Mammary epithelial cell (primary cell): Measurements from ENCODE around the gene FAM78B.

Source experiments
- EZH2 ChIP-seq: IDR thresholded peaks from 2 replicates; pipeline ENCODE4 v1.6.1; 2012; ENCODE audit warnings: low read length, inconsistent platforms, borderline replicate concordance
- TF ChIP-seq, protein P1 (sequence below), 2 donors: IDR thresholded peaks in 1 of 2; conservative IDR thresholded peaks in 1 of 2; 2 replicates each; pipeline ENCODE4 v1.5.1; 2011 to 2012; ENCODE audit warnings: inconsistent platforms in 2 of 2, low read length in 2 of 2, mild to moderate bottlenecking in 2 of 2, control low read depth in 1 of 2, low read depth in 1 of 2; ENCODE audit not compliant: insufficient read depth in 1 of 2; ENCODE audit errors: extremely low read depth in 1 of 2

DNA sequence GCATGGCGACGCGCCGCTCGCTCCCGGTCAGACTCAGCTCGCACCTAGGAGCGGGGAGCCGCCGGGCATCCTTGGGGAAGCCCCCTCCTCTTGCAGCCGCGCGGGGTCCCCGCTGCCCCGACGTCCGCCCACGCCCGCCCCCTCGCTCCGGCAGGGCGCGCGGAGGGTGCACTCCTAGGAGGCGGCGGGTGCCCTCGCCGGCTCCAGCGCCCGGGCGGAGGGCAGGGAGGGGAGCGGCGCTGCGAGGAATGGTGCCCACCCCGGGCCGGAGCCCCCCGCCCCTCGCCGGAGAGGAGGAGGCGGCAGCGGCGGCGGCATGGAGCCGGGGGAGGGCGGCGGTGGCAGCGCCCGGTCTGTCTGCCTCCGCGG, 488 bp downstream of the FAM78B start:
- TF ChIP-seq, protein P1, sequence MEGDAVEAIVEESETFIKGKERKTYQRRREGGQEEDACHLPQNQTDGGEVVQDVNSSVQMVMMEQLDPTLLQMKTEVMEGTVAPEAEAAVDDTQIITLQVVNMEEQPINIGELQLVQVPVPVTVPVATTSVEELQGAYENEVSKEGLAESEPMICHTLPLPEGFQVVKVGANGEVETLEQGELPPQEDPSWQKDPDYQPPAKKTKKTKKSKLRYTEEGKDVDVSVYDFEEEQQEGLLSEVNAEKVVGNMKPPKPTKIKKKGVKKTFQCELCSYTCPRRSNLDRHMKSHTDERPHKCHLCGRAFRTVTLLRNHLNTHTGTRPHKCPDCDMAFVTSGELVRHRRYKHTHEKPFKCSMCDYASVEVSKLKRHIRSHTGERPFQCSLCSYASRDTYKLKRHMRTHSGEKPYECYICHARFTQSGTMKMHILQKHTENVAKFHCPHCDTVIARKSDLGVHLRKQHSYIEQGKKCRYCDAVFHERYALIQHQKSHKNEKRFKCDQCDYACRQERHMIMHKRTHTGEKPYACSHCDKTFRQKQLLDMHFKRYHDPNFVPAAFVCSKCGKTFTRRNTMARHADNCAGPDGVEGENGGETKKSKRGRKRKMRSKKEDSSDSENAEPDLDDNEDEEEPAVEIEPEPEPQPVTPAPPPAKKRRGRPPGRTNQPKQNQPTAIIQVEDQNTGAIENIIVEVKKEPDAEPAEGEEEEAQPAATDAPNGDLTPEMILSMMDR (conservative IDR thresholded peaks at IDR 0.05 in 1 of 2, IDR thresholded peaks at IDR 0.05 in 1 of 2; ENCODE audit: extremely low read depth in 1 of 2, insufficient read depth in 1 of 2, low read depth in 1 of 2, low read length in 2 of 2), result no peak
- TF ChIP-seq EZH2, result no peak
